Endothelial cell of umbilical vein (primary cell): Measurements from ENCODE around the gene CD200R1. TPM values are rescaled to one million over a fixed set of nuclear protein-coding genes. Genes with fewer than 3 reads are reported as not detected.

Source experiments
- BruUV-seq: library from RNA; stranded (reverse); fragments of 400-500 nt; replicated peaks from 2 replicates; lab custom pipeline; 2021; lab: Mats Ljungman, UMichigan
- CTCF ChIA-PET: fragments of 300-600, 350-600 bp; sonication (Branson Sonifier 250); formaldehyde crosslinking; loops from one replicate; lab custom pipeline; 2021; ENCODE audit warnings: antibody characterized with exemption, inconsistent platforms; lab: Charles Lee
- POLR2A ChIA-PET: fragments of 300-600, 350-600 bp; sonication (Branson Sonifier 250); formaldehyde crosslinking; loops from one replicate; lab custom pipeline; 2021; ENCODE audit warnings: antibody characterized with exemption, inconsistent platforms; lab: Charles Lee
- DNase-seq: peaks from one replicate; pipeline ENCODE4 v3.0.0-alpha.2; 2011; ENCODE audit warnings: low read depth, low spot score
- FAIRE-seq: peaks from 2 replicates; lab custom pipeline; 2011; peaks lifted over from hg19 to GRCh38; lab: Jason Lieb, UNC
- H2AFZ ChIP-seq: 2 replicates; pipeline ENCODE4 v1.6.0; 2012; ENCODE audit warnings: low read depth, low read length, control low read depth, inconsistent platforms
- H3K27ac ChIP-seq: 2 replicates; pipeline ENCODE4 v1.5.1; 2011; ENCODE audit warnings: low read depth, mild to moderate bottlenecking, control low read depth, low read length, moderate library complexity; ENCODE audit not compliant: insufficient read depth
- H3K27me3 ChIP-seq, 2 experiments: 2 replicates each; pipeline versions ENCODE4 v1.6.0 to v1.6.1; 2011; ENCODE audit warnings: low read length in 2 of 2, mixed read lengths in 1 of 2; ENCODE audit not compliant: control insufficient read depth in 2 of 2, insufficient read depth in 2 of 2
- H3K36me3 ChIP-seq, 2 experiments: 2 replicates in 1 of 2; 3 replicates in 1 of 2; pipeline ENCODE4 v1.5.1; 2011; ENCODE audit warnings: low read length in 2 of 2, mild to moderate bottlenecking in 1 of 2, moderate library complexity in 1 of 2; ENCODE audit not compliant: control insufficient read depth in 2 of 2, insufficient read depth in 2 of 2; ENCODE audit errors: extremely low read depth in 1 of 2
- H3K4me1 ChIP-seq: 3 replicates; pipeline ENCODE4 v1.5.1; 2011; ENCODE audit warnings: mild to moderate bottlenecking, low read length; ENCODE audit not compliant: control insufficient read depth, insufficient read depth; ENCODE audit errors: extremely low read depth
- H3K4me2 ChIP-seq: 2 replicates; pipeline ENCODE4 v1.6.1; 2011; ENCODE audit warnings: low read length, control low read depth, mixed read lengths; ENCODE audit not compliant: insufficient read depth
- H3K4me3 ChIP-seq, 3 experiments: fragments of 200-600 bp in 1 of 3; sonication (generic), shearing (Covaris generic) in 1 of 3; replicated peaks in 1 of 3; 2 replicates each; pipeline ENCODE4 v1.5.1; 2011 to 2016; ENCODE audit warnings: control low read depth in 3 of 3, low read length in 3 of 3, mild to moderate bottlenecking in 2 of 3, inconsistent platforms in 1 of 3, low read depth in 1 of 3, moderate library complexity in 1 of 3; ENCODE audit not compliant: insufficient read depth in 1 of 3
- H3K79me2 ChIP-seq: 2 replicates; pipeline ENCODE4 v1.6.0; 2012; ENCODE audit warnings: low read length, inconsistent platforms; ENCODE audit not compliant: control insufficient read depth, insufficient read depth
- H3K9ac ChIP-seq: replicated peaks from 2 replicates; pipeline ENCODE3; 2011; ENCODE audit warnings: low read length, control low read depth; ENCODE audit not compliant: insufficient read depth; ENCODE audit errors: extremely low read depth
- H3K9me1 ChIP-seq: replicated peaks from 3 replicates; pipeline ENCODE4 v1.6.0; 2011; ENCODE audit warnings: mild to moderate bottlenecking, low read length; ENCODE audit not compliant: control insufficient read depth, insufficient read depth; ENCODE audit errors: extremely low read depth
- H3K9me3 ChIP-seq: replicated peaks from 2 replicates; pipeline ENCODE4 v1.5.1; 2012; ENCODE audit warnings: low read length, inconsistent platforms; ENCODE audit not compliant: control insufficient read depth, insufficient read depth
- H4K20me1 ChIP-seq: replicated peaks from 2 replicates; pipeline ENCODE3; 2011; ENCODE audit warnings: mild to moderate bottlenecking, low read length; ENCODE audit not compliant: control insufficient read depth, insufficient read depth; ENCODE audit errors: extremely low read depth
- CTCF ChIP-seq, 2 donors: IDR thresholded peaks; 1 replicate in 1 of 2; 2 replicates in 1 of 2; pipeline ENCODE4 v1.5.1; 2011; ENCODE audit warnings: low read length in 2 of 2, mild to moderate bottlenecking in 2 of 2, moderate library complexity in 2 of 2, control low read depth in 1 of 2, inconsistent platforms in 1 of 2, low read depth in 1 of 2; ENCODE audit not compliant: insufficient read depth in 1 of 2; ENCODE audit errors: extremely low read depth in 1 of 2
- EZH2 ChIP-seq: IDR thresholded peaks from 2 replicates; pipeline ENCODE4 v1.6.1; 2012; ENCODE audit warnings: borderline replicate concordance, low read depth, mild to moderate bottlenecking, moderate library complexity, low read length, inconsistent platforms; ENCODE audit not compliant: severe bottlenecking
- FOS ChIP-seq: IDR thresholded peaks from 2 replicates; pipeline ENCODE4 v1.6.1; 2011; ENCODE audit warnings: mild to moderate bottlenecking, low read length, moderate library complexity, borderline replicate concordance; ENCODE audit not compliant: insufficient read depth
- GATA2 ChIP-seq: IDR thresholded peaks from 2 replicates; pipeline ENCODE4 v1.7.0; 2011; ENCODE audit warnings: low read depth, mild to moderate bottlenecking, moderate library complexity, mixed read lengths, low read length; ENCODE audit not compliant: insufficient read length, insufficient read depth
- POLR2A ChIP-seq: IDR thresholded peaks from 2 replicates; pipeline ENCODE4 v1.6.1; 2012; ENCODE audit warnings: low read depth, mild to moderate bottlenecking, control low read depth, low read length
- dilution Hi-C: fragments of 300-500 bp; cut with MboI; formaldehyde crosslinking; loops from one replicate; pipeline ENCODE4 v1.15.0; 2019; ENCODE audit warnings: low sequenced_read_pairs; ENCODE audit not compliant: extremely low pct_ligation_motif_present
- intact Hi-C: fragments of 100-400 bp; cut with micrococcal nuclease; formaldehyde crosslinking; loops from one replicate; pipeline ENCODE4 v1.10.0; 2022
- polyA plus RNA-seq, 4 experiments: library from polyadenylated mRNA; depleted of rRNA in 3 of 4; stranded (reverse) in 3 of 4; unstranded in 1 of 4; fragments of >200 nt; gene quantifications; 2 replicates each; pipeline versions ENCODE4 v1.2.1 to v1.2.3, GENCODE V29; 2011 to 2012; ENCODE audit warnings: missing spikeins in 1 of 4
- total RNA-seq: library from RNA; stranded (reverse); gene quantifications from 2 replicates; pipeline ENCODE4 v1.2.3, GENCODE V29; 2021
- TF ChIP-seq, protein P1 (sequence below): IDR thresholded peaks from 2 replicates; pipeline ENCODE4 v1.6.1; 2011; ENCODE audit not compliant: insufficient read depth, insufficient read length

Gene CD200R1
- total and polyA plus RNA-seq, 2 donors (not counting 3 experiments of a cell fraction or from before 2014, with no cell fraction given), result not detected

DNA sequence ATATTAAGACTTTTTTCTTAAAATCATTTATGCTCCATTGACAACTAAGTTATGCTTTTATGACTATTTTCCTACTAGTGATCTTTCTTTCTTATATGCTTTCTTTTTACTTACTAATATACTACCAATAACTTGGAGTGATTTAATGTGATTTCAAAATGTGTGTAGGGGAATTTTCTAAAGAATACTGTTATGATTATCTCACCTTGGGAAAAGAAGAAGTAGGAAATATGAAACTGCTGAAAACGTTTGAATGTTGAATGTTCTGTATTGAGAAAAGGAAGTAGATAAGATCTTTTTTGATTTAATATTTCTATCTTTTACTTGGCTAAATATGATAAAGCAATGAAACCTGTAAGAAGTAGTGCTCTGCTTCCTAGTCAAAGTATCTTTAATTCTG lies 7.8 kb upstream of the CD200R1 start:
- Histone ChIP-seq H3K36me3 (no peaks in the 10 kb centered on the region), H3K9me1 (no peaks in the 10 kb centered on the region), H3K9ac (no peak overlapping the region), H4K20me1 (no peaks in the 10 kb centered on the region), H2AFZ (no peak overlapping the region), H3K79me2 (no peaks in the 10 kb centered on the region), H3K4me3 (no peak overlapping the region), H3K4me1 (no peaks in the 10 kb centered on the region), H3K27ac (no peak overlapping the region), H3K4me2 (no peak overlapping the region), H3K27me3 (peaks cover 3 to 10% of the 10 kb centered on the region in 2 experiments), H3K9me3 (no peaks in the 10 kb centered on the region)
- TF ChIP-seq, protein P1, sequence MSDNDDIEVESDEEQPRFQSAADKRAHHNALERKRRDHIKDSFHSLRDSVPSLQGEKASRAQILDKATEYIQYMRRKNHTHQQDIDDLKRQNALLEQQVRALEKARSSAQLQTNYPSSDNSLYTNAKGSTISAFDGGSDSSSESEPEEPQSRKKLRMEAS, result no peak
- TF ChIP-seq FOS (no peak), EZH2 (no peak), GATA2 (no peak), CTCF (IDR thresholded peaks at IDR 0.05; ENCODE audit: extremely low read depth in 1 of 2, insufficient read depth in 1 of 2, low read depth in 1 of 2, low read length in 2 of 2) (no peak), POLR2A (no peak)
- BruUV-seq, result no TSS peak
- intact Hi-C loops, result no loop called here
- ChIA-PET CTCF (interaction anchor here (1.2 to 5.9 kb wide), 4 partner anchors 9 to 341 kb away, joined by 3 to 184 read pairs (median 6); partner anchors contain the start of gene GTPBP8), POLR2A (no interaction called here)
- DNase-seq, result no peak
- dilution Hi-C loops, result no loop called here
- no peak for FAIRE-seq
